ENCODE results near the gene PPP2R5A. TPM values are rescaled to one million over a fixed set of nuclear protein-coding genes. Genes with fewer than 3 reads are reported as not detected.
"Not testable (repeated sequence)": the region's sequence is repeated elsewhere in the genome, so short reads cannot be mapped to it uniquely, and the experiment has no call there.

Gene PPP2R5A
- total and polyA plus RNA-seq, 2 of the 13 experiments (the other 11 are each of a cell fraction or from before 2014, with no cell fraction given) = 22.0 to 31.4 TPM

DNA sequence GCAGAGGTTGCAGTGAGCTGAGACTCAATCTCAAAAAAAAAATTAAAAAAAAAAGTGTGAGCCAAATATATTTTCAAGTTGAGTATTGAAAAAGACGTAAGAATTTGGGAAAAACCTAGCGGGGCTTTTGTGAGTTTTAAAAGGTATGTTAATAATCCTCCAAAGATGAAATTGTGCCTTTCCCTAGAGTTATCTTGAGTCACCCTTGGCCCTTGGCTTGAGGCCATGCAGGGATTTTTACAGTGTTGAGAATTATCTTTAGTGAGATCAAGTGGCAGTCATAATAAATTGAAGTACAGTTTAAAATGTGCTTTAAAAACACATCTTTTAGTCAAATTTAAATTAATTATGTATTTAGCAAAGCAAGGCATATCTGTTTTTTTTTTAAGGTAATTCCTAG lies 32.7 kb downstream of the PPP2R5A start (continued):
- TF ChIP-seq DNMT3B (CRISPR knock-in tag; conservative IDR thresholded peaks at IDR 0.05) (no peak), NR2C2 (CRISPR knock-in tag; IDR thresholded peaks at IDR 0.05; ENCODE audit: borderline replicate concordance) (no peak), TCF12 (IDR thresholded peaks at IDR 0.05) (no peak), TCF12 (CRISPR knock-in tag; IDR thresholded peaks at IDR 0.05) (no peak)
- TF ChIP-seq, protein P1, sequence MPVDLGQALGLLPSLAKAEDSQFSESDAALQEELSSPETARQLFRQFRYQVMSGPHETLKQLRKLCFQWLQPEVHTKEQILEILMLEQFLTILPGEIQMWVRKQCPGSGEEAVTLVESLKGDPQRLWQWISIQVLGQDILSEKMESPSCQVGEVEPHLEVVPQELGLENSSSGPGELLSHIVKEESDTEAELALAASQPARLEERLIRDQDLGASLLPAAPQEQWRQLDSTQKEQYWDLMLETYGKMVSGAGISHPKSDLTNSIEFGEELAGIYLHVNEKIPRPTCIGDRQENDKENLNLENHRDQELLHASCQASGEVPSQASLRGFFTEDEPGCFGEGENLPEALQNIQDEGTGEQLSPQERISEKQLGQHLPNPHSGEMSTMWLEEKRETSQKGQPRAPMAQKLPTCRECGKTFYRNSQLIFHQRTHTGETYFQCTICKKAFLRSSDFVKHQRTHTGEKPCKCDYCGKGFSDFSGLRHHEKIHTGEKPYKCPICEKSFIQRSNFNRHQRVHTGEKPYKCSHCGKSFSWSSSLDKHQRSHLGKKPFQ (CRISPR knock-in tag; IDR thresholded peaks at IDR 0.05; ENCODE audit: insufficient replicate concordance) = no peak
- TF ChIP-seq, protein P2, sequence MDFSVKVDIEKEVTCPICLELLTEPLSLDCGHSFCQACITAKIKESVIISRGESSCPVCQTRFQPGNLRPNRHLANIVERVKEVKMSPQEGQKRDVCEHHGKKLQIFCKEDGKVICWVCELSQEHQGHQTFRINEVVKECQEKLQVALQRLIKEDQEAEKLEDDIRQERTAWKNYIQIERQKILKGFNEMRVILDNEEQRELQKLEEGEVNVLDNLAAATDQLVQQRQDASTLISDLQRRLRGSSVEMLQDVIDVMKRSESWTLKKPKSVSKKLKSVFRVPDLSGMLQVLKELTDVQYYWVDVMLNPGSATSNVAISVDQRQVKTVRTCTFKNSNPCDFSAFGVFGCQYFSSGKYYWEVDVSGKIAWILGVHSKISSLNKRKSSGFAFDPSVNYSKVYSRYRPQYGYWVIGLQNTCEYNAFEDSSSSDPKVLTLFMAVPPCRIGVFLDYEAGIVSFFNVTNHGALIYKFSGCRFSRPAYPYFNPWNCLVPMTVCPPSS (IDR thresholded peaks at IDR 0.05) = no peak

DNA sequence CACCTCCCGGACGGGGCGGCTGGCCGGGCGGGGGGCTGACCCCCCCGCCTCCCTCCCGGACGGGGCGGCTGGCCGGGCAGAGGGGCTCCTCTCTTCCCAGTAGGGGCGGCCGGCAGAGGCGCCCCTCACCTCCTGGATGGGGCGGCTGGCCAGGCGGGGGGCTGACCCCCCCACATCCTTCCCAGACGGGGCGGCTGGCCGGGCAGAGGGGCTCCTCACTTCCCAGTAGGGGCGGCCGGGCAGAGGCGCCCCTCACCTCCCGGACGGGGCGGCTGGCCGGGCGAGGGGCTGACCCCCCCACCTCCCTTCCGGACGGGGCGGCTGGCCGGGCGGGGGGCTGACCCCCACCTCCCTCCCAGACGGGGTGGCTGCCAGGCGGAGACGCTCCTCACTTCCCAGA lies 35.8 kb downstream of the PPP2R5A start:
- intact Hi-C loops (cut with micrococcal nuclease; ENCODE audit: unreplicated experiment); in situ Hi-C loops (cut with HindIII; ENCODE audit: extremely low pct_ligation_motif_present, low pct_unique_long_range_greater_than_20kb); ATAC-seq; H3K4me1 ChIP-seq (ENCODE audit: insufficient read depth, low read length); H3K9ac ChIP-seq (ENCODE audit: insufficient read depth, low read depth, low read length); POLR2A ChIA-PET; H3K27ac ChIP-seq (ENCODE audit: extremely low read length, insufficient read depth, low read length); FAIRE-seq; CTCF ChIA-PET (ENCODE audit: low intra/inter-chr PET ratio, low total read pairs); H3K36me3 ChIP-seq (replicated peaks in 1 of 2; ENCODE audit: control insufficient read depth in 1 of 2, insufficient read depth in 2 of 2, low read length in 2 of 2); BruUV-seq (replicated peaks); H3K4me3 ChIP-seq (replicated peaks in 1 of 3; ENCODE audit: insufficient read depth in 1 of 3, low read depth in 2 of 3, low read length in 3 of 3); H3K4me2 ChIP-seq (ENCODE audit: low read depth, low read length); H3K9me3 ChIP-seq (ENCODE audit: low read length); DNase-seq (ENCODE audit: low spot score); H3K27me3 ChIP-seq (ENCODE audit: control insufficient read depth in 1 of 2, insufficient read depth in 2 of 2, low read length in 2 of 2); H2AFZ ChIP-seq (ENCODE audit: low read length): not testable (repeated sequence)
- H4K20me1 ChIP-seq (ENCODE audit: insufficient read depth, low read length) = peaks cover 17% of the 10 kb centered on the region
- peaks cover 33% of the 10 kb centered on the region for H3K79me2 ChIP-seq (ENCODE audit: insufficient read depth, low read length)
- WGBS (ENCODE audit: low lambda C conversion rate) = no CpG with 5 or more reads among the region's 34 CpGs

Data from HepG2 (cell line).